HT1080 (cell line): ENCODE measurements around the gene CRACDL. TPM values are rescaled to one million over a fixed set of nuclear protein-coding genes. Genes with fewer than 3 reads are reported as not detected.

ENCODE experiments used
- DNase-seq: peaks from one replicate; pipeline ENCODE4 v3.0.0-alpha.2; 2015; ENCODE audit warnings: low read depth
- total RNA-seq: library from RNA; depleted of rRNA; stranded (reverse); fragments of >200 nt; shearing (Covaris generic); gene quantifications from 2 replicates; pipeline ENCODE4 v1.2.3, GENCODE V29; 2014

The CRACDL gene
- total RNA-seq, 1 experiment from 2014 or later, result not detected

- DNase-seq, result no peak
These were observed 11.1 kb downstream of the CRACDL start for GRCh38 chr2:98924910-98925309.

- no peak for DNase-seq
These were observed 11.8 kb downstream of the CRACDL start for GRCh38 chr2:98924038-98924830.

- DNase-seq, result no peak
These were observed 12.6 kb downstream of the CRACDL start for GRCh38 chr2:98923244-98923940.

- no peak for DNase-seq
These were observed 15.0 kb downstream of the CRACDL start for GRCh38 chr2:98921062-98921461.

DNA sequence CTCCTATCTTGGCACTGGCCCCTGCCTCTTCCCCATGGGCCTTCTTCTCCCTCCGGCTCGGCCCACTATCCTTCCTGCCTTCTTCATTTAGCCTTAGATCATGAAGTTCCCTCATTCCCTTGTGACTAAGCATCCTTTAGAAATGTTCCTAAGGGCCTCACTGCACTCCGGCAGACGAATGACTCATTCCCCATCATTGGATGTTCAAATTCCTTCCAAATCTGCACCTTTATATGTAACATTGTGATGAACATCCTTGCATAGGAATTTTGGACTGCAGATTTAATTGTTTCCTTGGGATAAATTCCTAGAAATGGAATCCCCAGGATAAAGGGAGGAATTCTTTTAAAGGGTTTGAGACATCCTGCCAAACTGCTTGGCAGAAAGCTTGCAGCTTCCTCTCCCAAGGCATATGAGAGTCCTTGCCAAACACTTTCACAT, 19.0 kb downstream of the CRACDL start:
- peak; percentile 95 for DNase-seq

DNA sequence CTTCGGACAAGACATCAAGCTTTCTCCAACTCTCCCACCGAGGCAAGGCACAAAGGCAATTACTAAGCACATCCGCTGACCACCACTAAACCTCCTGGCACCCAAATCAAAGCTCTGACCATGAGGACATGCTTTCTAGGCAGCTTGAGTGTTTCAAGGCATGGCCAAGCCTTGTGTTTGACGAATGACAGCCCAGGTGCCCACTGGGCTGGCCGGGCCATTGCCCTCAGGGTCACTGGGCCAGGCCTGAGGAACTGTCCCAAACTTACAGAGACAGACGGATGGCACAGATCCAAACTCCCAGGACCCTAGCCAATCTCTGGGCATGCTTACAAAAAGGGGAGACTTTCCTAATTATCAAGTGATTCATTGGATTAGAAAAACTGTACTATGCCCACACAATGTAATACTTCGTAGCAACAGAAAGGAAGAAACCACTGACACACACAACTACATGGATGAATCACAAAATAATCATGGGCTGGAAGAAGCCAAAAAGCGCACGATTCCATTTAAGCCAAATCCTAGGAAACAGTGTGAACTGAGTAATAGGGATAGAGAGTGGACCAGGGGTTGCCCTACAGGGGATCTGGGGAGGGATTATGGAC, 20.2 kb downstream of the CRACDL start:
- peak; percentile 67 for DNase-seq

DNA sequence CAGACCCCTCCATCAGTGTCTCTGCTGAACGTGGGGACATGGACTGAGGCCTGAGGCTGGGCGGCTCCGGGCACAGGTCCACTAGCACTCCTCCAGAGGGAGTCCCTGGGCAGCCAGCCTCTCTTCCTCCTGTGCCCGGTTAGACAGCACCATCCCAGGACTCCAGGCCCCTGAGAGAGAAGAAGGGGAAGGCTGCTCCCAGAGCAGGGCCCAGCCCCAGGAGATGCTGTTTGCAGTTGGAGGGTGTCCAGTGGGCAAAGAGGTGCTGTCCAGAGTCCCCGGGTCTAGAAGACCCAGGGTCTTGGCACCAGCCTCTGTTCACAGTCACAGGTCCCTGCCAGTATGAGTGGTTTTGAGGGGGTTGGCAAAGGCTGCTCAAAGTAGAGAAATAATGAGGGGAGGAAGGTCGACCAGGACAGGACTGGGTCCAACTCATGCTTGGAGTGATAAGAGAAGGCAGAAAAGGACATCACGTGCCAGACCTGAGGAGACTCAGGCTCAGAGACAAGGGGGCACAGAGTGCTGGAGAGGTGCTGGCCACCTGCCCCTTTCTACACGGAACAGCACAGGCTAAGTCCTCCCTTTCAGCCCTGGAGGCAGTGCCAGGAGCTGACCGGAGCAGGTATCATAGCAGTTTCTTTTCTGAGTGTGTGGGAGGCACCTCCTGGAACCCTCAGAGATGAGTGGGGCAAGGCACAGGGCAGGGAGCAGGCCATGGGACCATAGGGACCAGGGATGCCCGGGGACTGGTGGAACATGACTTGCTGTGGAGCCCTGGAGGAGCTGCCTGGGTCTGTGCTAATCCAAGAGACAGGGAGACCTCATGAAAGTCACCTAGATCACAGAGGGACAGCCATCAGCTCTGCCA, 21.1 kb downstream of the CRACDL start:
- DNase-seq, result no peak

DNA sequence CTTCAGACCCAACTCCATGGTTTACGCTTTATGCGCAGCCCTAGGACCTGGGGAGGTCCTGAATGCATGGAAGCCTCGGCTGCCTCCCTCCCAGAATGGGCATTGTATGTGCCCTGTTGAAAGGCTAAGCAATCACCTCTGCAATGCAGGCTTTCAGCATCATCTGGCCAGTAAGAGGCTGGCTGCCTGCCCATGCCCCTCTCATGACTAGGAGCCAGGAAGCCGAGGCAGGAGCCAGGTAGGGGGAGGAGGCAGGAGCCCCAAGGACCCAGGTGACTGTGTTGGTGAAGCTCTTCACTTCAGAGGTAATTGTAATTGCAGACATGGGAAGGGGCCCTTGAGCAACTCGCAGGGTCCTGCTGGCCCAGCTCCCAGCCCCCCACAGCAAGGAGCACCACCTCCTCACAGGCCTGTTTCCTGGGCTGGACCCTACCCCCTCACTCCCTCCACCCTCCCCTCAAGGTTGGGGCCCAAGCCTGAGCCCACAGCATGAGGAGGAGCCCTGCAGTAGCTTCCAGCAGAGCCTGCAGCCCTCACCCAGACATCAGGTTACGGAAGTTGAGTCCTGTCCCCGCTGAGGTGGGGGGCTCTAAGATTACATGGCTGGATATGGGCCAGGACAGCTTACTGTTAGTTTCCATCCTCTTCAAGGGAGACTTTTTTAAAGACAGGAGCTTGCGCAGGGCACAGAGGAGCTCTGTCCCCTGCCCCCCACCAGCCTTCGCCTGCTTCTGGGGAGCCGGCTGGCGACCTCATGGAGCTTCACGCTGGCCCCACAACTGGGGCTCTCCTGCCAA, 21.9 kb downstream of the CRACDL start:
- DNase-seq, result no peak

- peak; percentile 61 for DNase-seq
These were observed 22.8 kb downstream of the CRACDL start for GRCh38 chr2:98912957-98913915.

GRCh38 chr2:98912221-98912851, 23.7 kb downstream of the CRACDL start:
- peak; percentile 91 for DNase-seq

DNA sequence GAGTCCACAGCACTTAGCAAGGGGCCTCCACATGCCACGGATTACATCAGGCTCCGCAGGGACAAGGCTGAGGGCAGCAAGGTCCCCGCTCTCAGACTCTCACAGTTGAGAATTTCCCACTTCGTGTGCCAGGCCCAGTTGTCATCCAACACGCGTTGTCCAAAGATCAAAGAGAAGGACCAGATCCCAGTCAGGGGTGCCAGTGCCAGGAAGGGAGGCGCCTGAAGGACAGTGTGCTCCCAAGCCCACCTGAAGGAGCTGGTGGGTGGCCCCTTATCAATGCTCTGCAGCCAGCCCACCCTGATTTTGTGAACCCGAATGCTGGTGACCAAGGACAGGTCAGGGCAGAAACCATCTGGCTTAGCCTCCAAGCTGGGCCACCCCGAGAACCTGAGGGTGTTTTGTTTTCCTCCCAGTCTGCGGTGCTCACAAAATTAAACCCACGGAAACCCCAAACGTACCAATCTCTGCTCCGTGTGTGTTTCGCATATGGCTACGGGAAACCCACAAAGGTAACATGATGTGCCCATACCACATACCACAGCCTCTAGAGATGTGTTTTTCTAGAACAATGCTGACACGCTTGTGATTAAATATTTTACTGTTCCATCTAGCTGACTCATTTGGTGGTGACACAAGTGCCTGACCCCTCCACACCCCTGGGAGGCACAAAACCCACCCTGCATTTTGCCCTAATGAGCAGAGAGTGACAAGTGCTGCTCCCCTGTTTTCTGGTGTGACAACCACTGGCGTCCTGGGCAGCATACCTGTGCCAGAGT, 24.5 kb downstream of the CRACDL start:
- peak; percentile 64 for DNase-seq

DNA sequence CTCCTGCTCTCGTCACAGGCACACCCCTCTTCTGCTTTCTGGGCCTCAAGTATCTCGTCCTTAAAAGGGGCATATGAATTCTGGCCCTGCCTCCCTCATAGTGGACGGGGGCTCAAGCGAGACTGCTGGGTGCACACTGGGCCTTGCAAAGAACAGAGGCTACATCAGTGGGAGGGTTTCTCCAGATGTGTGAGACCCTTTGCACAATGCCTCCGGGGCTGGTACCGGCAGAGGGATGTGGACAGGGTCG, 25.0 kb downstream of the CRACDL start:
- DNase-seq, result no peak

DNA sequence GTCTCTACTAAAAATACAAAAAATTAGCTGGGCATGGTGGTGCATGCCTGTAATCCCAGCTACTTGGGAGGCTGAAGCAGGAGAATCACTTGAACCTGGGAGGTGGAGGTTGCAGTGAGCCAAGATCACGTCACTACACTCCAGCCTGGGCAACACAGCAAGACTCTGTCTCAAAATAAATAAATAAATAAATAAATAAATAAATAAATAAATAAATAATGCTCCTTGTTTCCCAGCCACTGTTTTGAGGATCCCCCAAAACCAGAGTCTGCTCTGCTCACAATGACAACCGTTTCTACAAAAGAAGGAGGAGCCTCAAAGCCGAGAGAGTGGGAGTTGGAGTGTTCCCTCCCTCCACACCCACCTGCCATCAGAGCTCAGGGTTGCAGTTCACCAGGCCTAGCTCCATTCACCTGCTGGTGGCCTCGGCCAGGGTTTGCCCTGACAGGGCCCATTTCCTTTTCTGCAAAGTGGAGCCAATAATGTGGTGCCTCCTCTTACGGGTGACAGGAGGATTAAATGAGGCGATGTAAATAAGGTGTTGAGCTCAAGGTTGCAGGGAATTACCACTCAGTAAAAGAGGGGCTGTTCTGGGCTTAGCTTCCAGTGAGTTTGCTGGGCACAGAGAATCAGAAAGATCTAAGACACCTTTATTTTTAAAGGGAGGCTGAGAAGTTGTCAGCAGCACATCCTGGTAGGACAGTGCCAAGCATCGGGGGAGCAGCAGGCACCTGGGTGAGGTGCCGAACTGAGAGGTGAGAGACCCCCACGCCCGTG, 25.5 kb downstream of the CRACDL start:
- DNase-seq, result no peak

- DNase-seq, result peak; percentile 84
These were observed 26.5 kb downstream of the CRACDL start for GRCh38 chr2:98909317-98910211.

DNA sequence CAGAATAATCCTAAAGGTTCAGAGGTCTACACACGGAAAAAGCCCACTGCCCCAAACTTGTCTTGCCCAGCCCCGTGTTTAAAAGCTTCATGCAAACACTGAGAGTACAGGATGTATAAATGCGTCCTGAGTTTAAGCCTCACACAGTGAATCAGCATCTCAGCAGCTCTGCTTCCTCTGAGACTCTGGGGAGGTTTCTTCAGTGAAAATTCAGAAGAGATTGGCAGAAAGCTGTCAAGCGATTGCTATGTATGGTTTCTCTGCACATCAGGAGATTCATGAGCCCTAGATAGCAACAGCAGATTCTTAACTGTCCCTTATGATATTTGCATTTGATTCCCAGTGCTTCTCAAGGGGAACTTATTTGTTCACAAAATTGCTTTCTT, 27.1 kb downstream of the CRACDL start:
- peak; percentile 72 for DNase-seq
